DND-41 (cell line): Measurements from ENCODE around the gene DNAJB13.

Experiments
- ATAC-seq: fragments of 200-7000 bp; cut with Tn5 transposase; 3 replicates; pipeline ENCODE4 v1.9.1; 2021; ENCODE audit warnings: low read depth; ENCODE audit not compliant: insufficient read depth
- DNase-seq: peaks from one replicate; pipeline ENCODE4 v3.0.0-alpha.2; 2020
- H2AFZ ChIP-seq: 2 replicates; pipeline ENCODE4 v1.6.0; 2012; ENCODE audit warnings: low read depth, low read length
- H3K27ac ChIP-seq: 2 replicates; pipeline ENCODE4 v1.5.1; 2012; ENCODE audit warnings: low read length, inconsistent platforms
- H3K27me3 ChIP-seq: fragments of 200-600 bp; sonication (generic); 2 replicates; pipeline ENCODE4 v1.6.0; 2012; ENCODE audit warnings: low read length, mild to moderate bottlenecking, inconsistent platforms; ENCODE audit not compliant: insufficient read depth, poor library complexity
- H3K36me3 ChIP-seq: 2 replicates; pipeline ENCODE4 v1.5.1; 2012; ENCODE audit warnings: low read length, inconsistent platforms; ENCODE audit not compliant: insufficient read depth
- H3K4me1 ChIP-seq: 2 replicates; pipeline ENCODE4 v1.5.1; 2012; ENCODE audit warnings: mild to moderate bottlenecking, low read length; ENCODE audit not compliant: insufficient read depth
- H3K4me2 ChIP-seq: 2 replicates; pipeline ENCODE4 v1.6.0; 2012; ENCODE audit warnings: mild to moderate bottlenecking, moderate library complexity, low read length, inconsistent platforms; ENCODE audit not compliant: insufficient read depth
- H3K4me3 ChIP-seq, 2 experiments: fragments of 200-600 bp in 1 of 2; shearing (Covaris generic) in 1 of 2; 2 replicates each; pipeline ENCODE4 v1.5.1; 2012 to 2016; ENCODE audit warnings: inconsistent platforms in 2 of 2, low read length in 2 of 2, mild to moderate bottlenecking in 2 of 2, low read depth in 1 of 2, moderate library complexity in 1 of 2
- H3K79me2 ChIP-seq: 2 replicates; pipeline ENCODE4 v1.6.0; 2012; ENCODE audit warnings: low read length, inconsistent platforms; ENCODE audit not compliant: insufficient read depth
- H3K9ac ChIP-seq: 2 replicates; pipeline ENCODE4 v1.6.0; 2012; ENCODE audit warnings: low read depth, mild to moderate bottlenecking, inconsistent platforms, low read length, moderate library complexity
- H3K9me3 ChIP-seq: 2 replicates; pipeline ENCODE4 v1.5.1; 2012; ENCODE audit warnings: low read length, moderate library complexity, mild to moderate bottlenecking, inconsistent platforms; ENCODE audit not compliant: insufficient read depth, severe bottlenecking
- H4K20me1 ChIP-seq: 2 replicates; pipeline ENCODE4 v1.6.0; 2012; ENCODE audit warnings: low read length; ENCODE audit not compliant: insufficient read depth
- CTCF ChIP-seq: IDR thresholded peaks from 2 replicates; pipeline ENCODE4 v1.5.1; 2012; ENCODE audit warnings: borderline replicate concordance, low read length, moderate library complexity, mild to moderate bottlenecking; ENCODE audit not compliant: poor library complexity, severe bottlenecking; ENCODE audit errors: extremely low read depth
- EZH2 ChIP-seq: IDR thresholded peaks from 3 replicates; pipeline ENCODE4 v1.6.1; 2012; ENCODE audit warnings: borderline replicate concordance, low read depth, mild to moderate bottlenecking, moderate library complexity, low read length, inconsistent platforms; ENCODE audit not compliant: severe bottlenecking

DNAJB13 gene

GRCh38 chr11:73998846-73999575, 48.2 kb downstream of the DNAJB13 start:
- no peak for DNase-seq
- no peak for ATAC-seq
- Histone ChIP-seq H4K20me1 (no peaks in the 10 kb centered on the region), H3K79me2 (no peaks in the 10 kb centered on the region), H2AFZ (no peak overlapping the region), H3K9me3 (no peaks in the 10 kb centered on the region), H3K36me3 (no peaks in the 10 kb centered on the region), H3K4me1 (peaks cover 18% of the 10 kb centered on the region), H3K27ac (no peak overlapping the region), H3K4me2 (no peak overlapping the region), H3K4me3 (no peak overlapping the region), H3K9ac (no peak overlapping the region), H3K27me3 (no peaks in the 10 kb centered on the region)
- TF ChIP-seq EZH2 (no peak), CTCF (no peak)

- H4K20me1 ChIP-seq, result no peaks in the 10 kb centered on the region
- DNase-seq (no peak), ATAC-seq (no peak)
- H3K27me3 ChIP-seq, result no peaks in the 10 kb centered on the region
- H3K9me3 ChIP-seq, result no peaks in the 10 kb centered on the region
- no peaks in the 10 kb centered on the region for H3K36me3 ChIP-seq
- H3K9ac ChIP-seq, result no peak overlapping the region
- no peak overlapping the region for H3K27ac ChIP-seq
- H3K4me2 ChIP-seq, result no peak overlapping the region
- H2AFZ ChIP-seq, result no peak overlapping the region
- H3K4me3 ChIP-seq, result no peak overlapping the region
- TF ChIP-seq CTCF (no peak), EZH2 (no peak)
- H3K79me2 ChIP-seq, result no peaks in the 10 kb centered on the region
- H3K4me1 ChIP-seq, result peaks cover 16% of the 10 kb centered on the region
Observed at GRCh38 chr11:73999581-74000306, 48.9 kb downstream of the DNAJB13 start.

- DNase-seq, result no peak
- H3K4me1 ChIP-seq, result peaks cover 8% of the 10 kb centered on the region
- no peaks in the 10 kb centered on the region for H3K36me3 ChIP-seq
- no peak overlapping the region for H3K4me3 ChIP-seq
- no peak overlapping the region for H3K4me2 ChIP-seq
- H3K9me3 ChIP-seq, result no peaks in the 10 kb centered on the region
- no peak for TF ChIP-seq EZH2
- no peak for TF ChIP-seq CTCF
- no peak overlapping the region for H2AFZ ChIP-seq
- no peak overlapping the region for H3K27ac ChIP-seq
- no peaks in the 10 kb centered on the region for H3K27me3 ChIP-seq
- no peaks in the 10 kb centered on the region for H4K20me1 ChIP-seq
- no peak for ATAC-seq
- H3K79me2 ChIP-seq, result no peaks in the 10 kb centered on the region
- no peak overlapping the region for H3K9ac ChIP-seq
Observed at GRCh38 chr11:74000307-74001133, 49.7 kb downstream of the DNAJB13 start.
